ENCODE data around the gene ARID5A.
A peak's percentile ranks its signal among the peaks of the same experiment; 100 is the strongest.

Gene ARID5A

GRCh38 chr2:96531366-96531765 is 5.2 kb upstream of the ARID5A start:
- peaks cover 14% of the 10 kb centered on the region for H3K27me3 Mint-ChIP-seq (ENCODE audit: low read depth)
- no peak for TF ChIP-seq CTCF (IDR thresholded peaks at IDR 0.05; ENCODE audit: unreplicated experiment in 3 of 3)
- peak overlapping the region in 2 of 3 experiments; percentile 72 to 78 for H3K4me3 Mint-ChIP-seq

GRCh38 chr2:96531872-96532505 is 4.6 kb upstream of the ARID5A start:
- Mint-ChIP-seq H3K36me3 (ENCODE audit: low read depth) (no peaks in the 10 kb centered on the region), H3K27ac (peak overlapping the region; percentile 85 to 91 (median 86)), H3K27me3 (ENCODE audit: low read depth) (peaks cover 9% of the 10 kb centered on the region), H3K9me3 (no peaks in the 10 kb centered on the region), H3K4me3 (peak overlapping the region; percentile 72 to 78 (median 75)), H3K4me1 (peaks cover 61% of the 10 kb centered on the region)
- TF ChIP-seq CTCF (IDR thresholded peaks at IDR 0.05; ENCODE audit: unreplicated experiment in 3 of 3), result no peak

More at GRCh38 chr2:96531366-96531765, 5.2 kb upstream of the ARID5A start:
- H3K9me3 Mint-ChIP-seq, result no peaks in the 10 kb centered on the region
- H3K27ac Mint-ChIP-seq, result peak overlapping the region; percentile 85 to 91 (median 86)
- H3K36me3 Mint-ChIP-seq (ENCODE audit: low read depth), result no peaks in the 10 kb centered on the region
- H3K4me1 Mint-ChIP-seq, result peaks cover 65% of the 10 kb centered on the region

GRCh38 chr2:96532641-96533291 is 3.8 kb upstream of the ARID5A start:
- no peaks in the 10 kb centered on the region for H3K36me3 Mint-ChIP-seq (ENCODE audit: low read depth)
- peak overlapping the region in 2 of 3 experiments; percentile 75 to 78 for H3K4me3 Mint-ChIP-seq
- H3K27me3 Mint-ChIP-seq (ENCODE audit: low read depth), result peaks cover 8% of the 10 kb centered on the region
- H3K4me1 Mint-ChIP-seq, result peaks cover 56% of the 10 kb centered on the region
- no peak for TF ChIP-seq CTCF (IDR thresholded peaks at IDR 0.05; ENCODE audit: unreplicated experiment in 3 of 3)
- peak overlapping the region; percentile 85 to 91 (median 86) for H3K27ac Mint-ChIP-seq
- no peaks in the 10 kb centered on the region for H3K9me3 Mint-ChIP-seq

- peak overlapping the region; percentile 27 to 49 (median 46) for H3K27ac Mint-ChIP-seq
- TF ChIP-seq CTCF (IDR thresholded peaks at IDR 0.05; ENCODE audit: unreplicated experiment in 3 of 3), result no peak
- H3K4me3 Mint-ChIP-seq, result peak overlapping the region in 2 of 3 experiments; percentile 28 to 74
- no peaks in the 10 kb centered on the region for H3K36me3 Mint-ChIP-seq (ENCODE audit: low read depth)
- peaks cover 10% of the 10 kb centered on the region for H3K27me3 Mint-ChIP-seq (ENCODE audit: low read depth)
- H3K9me3 Mint-ChIP-seq, result no peaks in the 10 kb centered on the region
- peaks cover 51% of the 10 kb centered on the region for H3K4me1 Mint-ChIP-seq
These were observed 3.1 kb upstream of the ARID5A start for GRCh38 chr2:96533292-96534073.

- peaks cover 17% of the 10 kb centered on the region for H3K27me3 Mint-ChIP-seq (ENCODE audit: low read depth)
- no peaks in the 10 kb centered on the region for H3K9me3 Mint-ChIP-seq
- peak overlapping the region; percentile 0 to 74 (median 71) for H3K4me3 Mint-ChIP-seq
- no peaks in the 10 kb centered on the region for H3K36me3 Mint-ChIP-seq (ENCODE audit: low read depth)
- H3K27ac Mint-ChIP-seq, result peak overlapping the region in 2 of 3 experiments; percentile 46 to 52
- no peak for TF ChIP-seq CTCF (IDR thresholded peaks at IDR 0.05; ENCODE audit: unreplicated experiment in 3 of 3)
- H3K4me1 Mint-ChIP-seq, result peaks cover 52% of the 10 kb centered on the region
These were observed 2.4 kb upstream of the ARID5A start for GRCh38 chr2:96534141-96534540.
